NCI-H2107 treated with DMSO at 0.1 percent for 48 hours (cell line): ENCODE measurements around the gene PHYHD1.

Experiments used
- DNase-seq: peaks from one replicate; lab custom pipeline; 2025; ENCODE audit not compliant: unreplicated experiment; lab: John Stamatoyannopoulos, UW

Gene PHYHD1

DNA sequence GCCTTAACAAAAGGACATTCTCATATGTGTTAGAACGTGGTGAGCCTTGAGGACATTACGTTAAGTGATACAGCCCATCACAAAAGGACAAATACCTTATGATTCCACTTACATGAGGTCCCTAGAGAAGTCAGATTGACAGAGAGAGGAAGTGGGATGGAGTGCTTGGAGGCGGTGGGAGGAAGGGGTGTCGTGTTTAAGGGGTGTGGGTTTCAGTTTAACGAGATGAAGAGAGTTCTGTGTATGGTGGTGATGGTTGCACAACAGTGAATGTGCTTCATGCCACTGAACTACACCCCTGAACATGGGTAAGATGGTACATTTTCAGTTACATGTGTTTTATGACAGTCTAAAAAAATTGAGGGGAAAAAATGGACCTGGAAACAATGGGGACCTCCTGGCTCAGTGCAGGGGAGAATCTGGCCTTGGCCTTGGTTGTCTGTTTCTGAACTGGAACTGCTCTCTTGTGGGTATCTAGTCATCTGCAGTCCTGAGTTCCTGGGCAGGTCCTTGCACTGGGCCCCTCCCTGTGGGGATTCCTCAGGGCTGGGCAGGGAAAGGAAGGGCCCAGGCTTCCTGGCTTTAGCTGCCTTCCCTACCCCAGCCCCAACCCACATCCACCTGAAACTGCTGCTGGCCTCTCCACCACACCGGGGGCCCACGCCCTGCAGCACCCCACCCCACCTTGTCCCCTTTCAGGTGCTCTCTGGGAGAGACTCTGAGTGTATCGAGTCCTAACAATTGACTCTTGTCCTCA lies 21.0 kb upstream of the PHYHD1 start:
- DNase-seq: no peak

DNA sequence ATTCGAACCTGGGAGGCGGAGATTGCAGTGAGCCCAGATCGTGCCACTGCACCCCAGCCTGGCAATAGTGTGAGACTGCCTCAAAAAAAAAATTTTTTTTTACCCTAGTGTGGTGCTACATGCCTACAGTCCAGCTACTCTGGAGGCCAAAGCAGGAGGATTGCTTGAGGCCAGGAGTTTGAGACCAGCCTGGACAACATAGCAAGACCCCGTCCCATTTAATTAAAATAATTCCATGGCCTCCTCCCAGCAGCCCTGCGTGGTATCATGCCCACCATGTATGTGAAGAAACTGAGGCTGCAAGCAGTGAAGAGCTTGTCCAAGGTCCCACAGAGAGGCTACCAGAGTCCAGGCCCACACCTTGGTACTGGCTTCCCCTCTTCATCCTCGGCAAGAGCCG lies 19.4 kb upstream of the PHYHD1 start:
- no peak for DNase-seq

DNA sequence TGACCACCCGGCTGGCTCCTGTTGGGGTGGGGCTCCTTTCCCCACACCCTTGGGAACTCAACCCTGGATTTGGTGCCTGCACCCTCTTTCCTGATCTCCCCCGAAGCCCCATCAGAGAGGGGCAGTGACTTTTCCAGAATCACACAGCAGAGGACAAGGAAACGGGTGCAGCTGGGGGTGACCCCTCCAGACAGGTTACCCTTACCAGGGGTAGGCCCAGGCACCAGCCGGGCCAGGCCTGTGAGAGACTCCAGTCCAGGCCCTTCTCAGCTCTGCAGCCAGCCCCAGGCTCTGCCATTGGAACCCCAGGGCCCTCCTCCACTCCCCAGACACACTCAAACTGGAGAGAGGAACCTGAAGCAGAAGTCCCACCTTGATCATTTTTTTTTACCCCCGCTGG lies 19.0 kb upstream of the PHYHD1 start:
- no peak for DNase-seq

DNA sequence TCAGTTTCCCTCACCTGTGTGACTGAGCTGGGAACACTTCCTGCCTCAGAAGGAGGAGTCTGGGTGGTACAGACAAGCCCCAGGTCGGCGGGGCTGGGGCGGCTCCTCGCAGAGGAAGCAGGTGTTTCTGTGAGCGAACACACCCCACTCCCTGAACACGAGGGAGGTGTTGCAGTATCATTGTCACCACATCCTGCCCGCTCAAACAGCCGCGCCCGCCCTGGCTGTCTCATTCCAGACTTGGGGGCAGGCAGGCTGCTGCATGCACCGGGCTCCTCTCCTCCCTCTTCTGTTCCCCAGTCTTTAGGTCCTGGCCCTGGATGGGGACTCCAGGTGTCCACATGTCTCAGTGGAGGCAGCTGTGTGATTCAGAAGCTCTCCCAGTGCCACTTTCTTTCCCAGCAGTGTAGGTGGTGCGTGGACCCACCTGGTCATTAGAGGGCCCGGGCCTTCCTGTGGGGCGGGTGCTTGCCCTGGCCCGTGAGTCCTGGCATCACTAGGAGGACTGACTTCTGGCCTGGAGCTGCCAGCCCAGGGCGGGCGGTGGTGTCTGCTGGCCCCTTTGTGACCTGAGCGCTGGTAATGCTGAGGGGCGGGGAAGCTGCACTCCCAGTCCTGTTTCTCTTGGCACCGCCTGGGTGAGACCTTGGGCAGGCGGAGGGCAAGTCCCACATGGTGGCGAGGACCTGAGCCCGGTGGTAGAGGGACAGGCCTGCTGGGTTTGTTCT lies 18.3 kb upstream of the PHYHD1 start:
- peak; percentile 22 for DNase-seq

DNA sequence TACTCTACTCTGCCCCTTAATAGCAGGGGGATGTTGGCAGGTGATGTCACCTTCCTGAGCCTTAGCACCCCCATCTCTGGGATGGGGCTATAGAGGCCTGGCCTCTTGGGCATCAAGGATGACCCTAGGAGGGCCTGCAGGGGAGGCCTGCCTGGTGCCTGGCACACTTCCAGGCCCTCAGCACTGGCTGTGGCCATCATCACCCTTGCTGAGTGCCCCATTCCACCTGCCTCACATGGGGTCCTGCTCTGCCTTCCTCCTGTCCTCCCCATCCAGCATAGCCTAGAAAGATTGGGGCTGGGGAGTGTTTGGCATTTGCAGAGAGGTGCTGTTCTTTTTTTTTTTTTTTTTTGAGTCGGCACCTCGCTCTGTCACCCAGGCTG lies 17.7 kb upstream of the PHYHD1 start:
- DNase-seq: no peak

DNA sequence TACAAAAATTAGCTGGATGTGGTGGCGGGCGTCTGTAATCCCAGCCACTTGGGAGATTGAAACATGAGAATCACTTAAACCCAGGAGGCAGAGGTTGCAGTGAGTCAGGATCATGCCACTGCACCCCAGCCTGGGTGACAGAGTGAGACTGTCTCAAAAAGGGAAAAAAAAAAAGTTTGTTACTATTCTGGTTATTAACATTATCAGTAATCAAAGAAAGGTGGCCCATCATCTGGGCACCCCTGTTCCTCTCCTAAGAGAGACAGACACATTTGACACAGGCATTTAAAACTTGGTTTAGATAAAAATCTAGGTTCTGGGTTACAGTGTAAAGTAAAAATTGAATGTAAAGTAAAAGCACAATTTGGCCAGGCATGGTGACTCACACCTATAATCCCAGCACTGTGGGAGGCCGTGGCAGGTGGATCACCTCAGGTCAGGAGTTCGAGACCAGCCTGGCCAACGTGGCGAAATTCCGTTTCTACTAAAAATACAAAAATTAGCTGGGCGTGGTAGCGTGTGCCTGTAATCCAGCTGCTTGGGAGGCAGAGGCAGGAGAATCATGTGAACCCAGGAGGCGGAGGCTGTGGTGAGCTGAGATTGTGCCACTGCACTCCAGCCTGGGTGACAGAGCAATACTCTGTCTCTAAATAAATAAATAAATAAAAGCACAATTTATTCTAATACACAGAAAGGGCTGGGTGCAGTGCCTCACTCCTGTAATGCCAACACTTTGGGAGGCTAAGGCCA lies 16.7 kb upstream of the PHYHD1 start:
- no peak for DNase-seq

DNA sequence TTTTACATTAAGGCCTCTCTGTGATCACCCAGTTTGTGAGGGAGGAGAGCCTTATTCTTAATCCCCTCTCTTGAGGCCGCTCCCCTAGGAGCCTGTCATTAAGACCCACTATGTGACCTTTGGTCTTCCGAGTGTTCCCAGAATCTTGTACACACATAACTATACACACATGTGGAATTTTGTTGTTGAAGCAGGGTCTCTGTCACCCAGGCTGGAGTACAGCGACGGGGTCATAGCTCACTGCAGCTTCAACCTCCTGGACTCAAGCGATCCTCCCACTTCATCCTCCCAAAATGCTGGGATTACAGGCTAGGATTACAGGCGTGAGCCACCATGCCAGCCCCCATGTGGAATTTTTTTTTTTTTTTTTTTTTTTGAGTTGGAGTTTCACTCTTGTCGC lies 14.8 kb upstream of the PHYHD1 start:
- no peak for DNase-seq

DNA sequence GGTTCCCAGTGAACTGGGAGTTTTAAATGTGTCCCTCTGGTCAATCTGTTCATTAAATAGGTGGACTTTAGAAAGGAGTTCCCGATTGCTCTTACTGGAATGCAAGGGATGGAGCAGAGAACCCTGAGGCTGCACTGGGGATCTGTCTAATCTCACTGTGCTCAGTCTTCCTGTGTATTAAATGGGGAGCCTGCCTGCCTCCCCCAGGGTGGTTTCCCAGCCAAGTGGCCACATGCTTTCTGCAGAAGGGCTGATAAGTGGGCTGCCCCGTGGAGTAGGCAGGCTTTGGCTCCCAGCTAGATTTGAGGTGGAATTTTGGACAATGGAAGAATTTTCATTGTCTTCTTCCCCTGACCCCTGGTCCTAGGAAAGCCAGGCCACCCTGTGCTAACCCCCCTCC lies 14.0 kb upstream of the PHYHD1 start:
- no peak for DNase-seq

DNA sequence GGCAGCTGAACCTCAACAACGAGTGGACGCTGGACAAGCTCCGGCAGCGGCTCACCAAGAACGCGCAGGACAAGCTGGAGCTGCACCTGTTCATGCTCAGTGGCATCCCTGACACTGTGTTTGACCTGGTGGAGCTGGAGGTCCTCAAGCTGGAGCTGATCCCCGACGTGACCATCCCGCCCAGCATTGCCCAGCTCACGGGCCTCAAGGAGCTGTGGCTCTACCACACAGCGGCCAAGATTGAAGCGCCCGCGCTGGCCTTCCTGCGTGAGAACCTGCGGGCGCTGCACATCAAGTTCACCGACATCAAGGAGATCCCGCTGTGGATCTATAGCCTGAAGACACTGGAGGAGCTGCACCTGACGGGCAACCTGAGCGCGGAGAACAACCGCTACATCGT lies 12.4 kb upstream of the PHYHD1 start:
- DNase-seq: no peak

DNA sequence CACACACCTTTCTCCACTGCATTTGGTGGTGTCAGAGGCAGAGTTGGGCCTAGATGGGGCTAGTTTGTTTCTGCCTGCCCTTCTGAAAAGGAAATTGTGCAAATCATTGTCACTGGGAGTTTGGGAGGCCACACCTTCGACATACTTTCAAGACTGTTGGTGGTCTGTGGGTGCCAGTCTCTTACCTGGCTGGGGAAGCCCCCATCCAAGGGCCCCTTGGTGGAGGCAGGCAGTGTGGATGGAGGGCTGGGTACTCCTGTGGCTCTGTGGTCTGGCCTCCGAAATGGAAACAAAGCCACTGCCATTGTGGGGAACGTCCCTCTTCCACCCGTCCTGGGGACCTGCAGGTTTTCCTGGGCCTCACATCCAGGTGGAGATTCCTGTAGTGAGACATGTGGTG lies 10.9 kb upstream of the PHYHD1 start:
- DNase-seq: no peak

DNA sequence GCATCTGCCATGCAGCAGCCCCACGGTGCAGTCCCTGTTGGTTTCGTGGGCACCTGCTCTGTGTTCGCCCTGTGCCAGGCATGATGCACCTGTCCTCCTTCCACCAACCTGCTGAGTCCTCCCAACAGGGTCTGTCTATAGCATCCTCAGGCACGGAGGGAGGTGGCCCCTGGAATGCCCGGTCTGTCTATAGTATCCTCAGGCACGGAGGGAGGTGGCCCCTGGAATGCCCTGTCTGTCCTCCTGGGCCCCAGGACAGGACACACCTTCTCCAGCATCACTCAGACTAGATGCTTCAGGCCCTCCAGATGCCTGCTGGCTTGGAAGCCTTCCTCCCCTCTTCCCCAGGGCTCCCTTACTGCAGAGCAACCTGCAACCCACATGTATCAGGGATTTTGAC lies 9.9 kb upstream of the PHYHD1 start:
- no peak for DNase-seq

DNA sequence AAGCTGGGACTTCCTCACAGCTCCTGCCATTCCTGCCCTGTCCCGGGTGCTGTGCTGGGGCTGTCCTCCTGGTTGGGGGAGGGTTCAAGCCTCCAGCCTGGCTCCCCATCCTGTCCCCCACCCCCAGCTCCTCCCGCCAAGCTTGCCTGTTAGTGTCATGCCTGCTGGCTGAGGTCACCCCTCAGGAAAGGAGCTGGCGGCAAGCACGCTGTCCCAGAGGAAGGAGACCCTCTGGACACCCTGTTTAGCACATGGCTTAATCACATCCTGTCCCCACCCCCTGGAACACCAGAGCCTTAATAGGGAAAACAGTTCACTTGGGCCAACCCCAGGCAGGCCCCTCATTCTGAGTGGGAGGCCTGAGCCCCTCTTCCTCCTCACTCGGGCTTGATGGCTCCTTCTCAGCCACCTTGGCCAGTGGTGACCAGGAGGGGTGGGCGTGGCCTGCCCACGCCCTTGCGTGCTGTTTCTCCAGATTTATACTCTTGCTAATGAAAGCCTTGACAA lies 9.2 kb upstream of the PHYHD1 start:
- no peak for DNase-seq

DNA sequence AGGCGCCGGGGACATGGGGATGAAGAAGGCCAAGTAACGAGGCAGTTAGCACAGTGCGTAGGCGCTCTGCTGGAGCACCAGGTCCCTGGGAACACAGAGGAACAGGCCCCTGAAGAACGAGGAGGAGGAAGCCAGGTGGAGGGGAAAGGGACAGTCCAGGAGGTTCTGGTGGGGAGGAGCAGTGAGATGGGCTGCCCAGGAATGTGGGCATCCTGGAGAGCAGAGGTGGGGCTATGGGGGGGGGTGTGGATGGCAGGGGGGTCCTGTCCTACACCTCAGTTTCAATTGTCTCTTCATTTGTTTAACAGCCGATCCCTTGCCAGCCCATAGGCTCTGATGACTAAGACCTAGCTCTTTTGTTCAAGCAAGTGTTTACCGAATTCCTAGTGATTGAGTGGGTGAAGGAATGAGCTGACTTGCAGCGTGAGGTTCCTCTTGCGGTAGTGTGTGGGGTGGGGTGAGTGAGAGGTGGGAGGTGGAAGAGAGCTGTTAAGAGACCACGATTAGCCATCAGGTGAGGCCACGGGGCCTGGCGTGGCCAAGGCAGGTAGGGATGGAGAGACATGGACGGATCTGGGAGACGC lies 8.4 kb upstream of the PHYHD1 start:
- DNase-seq: no peak

DNA sequence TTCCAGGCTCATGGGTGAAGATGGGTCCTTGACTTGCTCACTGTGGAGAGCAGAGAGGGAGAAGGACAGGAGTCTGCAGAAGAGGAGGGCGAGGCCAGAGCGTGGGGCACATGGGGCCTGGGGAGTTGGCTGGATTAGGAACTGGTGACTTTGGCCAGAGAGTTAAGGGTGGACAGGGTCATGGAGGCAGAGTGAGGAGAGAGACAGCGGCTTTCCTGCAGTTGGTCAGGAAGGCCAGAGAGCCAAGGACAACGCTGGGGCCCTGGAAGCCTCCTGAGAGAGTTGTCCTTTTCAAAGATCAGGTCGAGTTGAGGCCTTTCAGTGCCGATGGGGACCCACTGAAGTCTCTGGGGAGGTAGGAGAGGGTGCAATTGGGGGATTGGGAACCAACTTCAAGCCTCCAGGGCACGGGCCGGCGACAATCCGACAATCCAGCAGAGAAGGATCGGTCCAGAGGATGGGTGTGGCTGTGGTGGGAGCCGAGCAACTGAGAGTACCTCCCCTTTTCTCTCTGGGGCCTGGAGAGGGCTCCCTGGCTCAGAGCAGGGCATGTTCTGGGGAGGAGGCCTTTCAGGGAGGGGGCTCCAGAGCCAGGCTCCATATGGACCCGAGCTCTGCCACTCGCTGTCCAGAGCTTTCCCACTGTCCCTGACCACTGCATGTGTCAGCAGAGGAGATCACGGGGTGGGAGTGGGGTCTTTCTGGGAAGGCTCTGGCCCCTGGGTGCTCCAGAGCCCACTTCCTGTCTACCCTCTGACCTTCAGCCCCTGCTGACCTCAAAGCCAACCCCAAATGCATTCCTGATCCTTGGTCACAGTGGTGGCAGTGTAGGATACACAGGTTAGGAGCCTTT lies 7.5 kb upstream of the PHYHD1 start:
- DNase-seq: no peak

DNA sequence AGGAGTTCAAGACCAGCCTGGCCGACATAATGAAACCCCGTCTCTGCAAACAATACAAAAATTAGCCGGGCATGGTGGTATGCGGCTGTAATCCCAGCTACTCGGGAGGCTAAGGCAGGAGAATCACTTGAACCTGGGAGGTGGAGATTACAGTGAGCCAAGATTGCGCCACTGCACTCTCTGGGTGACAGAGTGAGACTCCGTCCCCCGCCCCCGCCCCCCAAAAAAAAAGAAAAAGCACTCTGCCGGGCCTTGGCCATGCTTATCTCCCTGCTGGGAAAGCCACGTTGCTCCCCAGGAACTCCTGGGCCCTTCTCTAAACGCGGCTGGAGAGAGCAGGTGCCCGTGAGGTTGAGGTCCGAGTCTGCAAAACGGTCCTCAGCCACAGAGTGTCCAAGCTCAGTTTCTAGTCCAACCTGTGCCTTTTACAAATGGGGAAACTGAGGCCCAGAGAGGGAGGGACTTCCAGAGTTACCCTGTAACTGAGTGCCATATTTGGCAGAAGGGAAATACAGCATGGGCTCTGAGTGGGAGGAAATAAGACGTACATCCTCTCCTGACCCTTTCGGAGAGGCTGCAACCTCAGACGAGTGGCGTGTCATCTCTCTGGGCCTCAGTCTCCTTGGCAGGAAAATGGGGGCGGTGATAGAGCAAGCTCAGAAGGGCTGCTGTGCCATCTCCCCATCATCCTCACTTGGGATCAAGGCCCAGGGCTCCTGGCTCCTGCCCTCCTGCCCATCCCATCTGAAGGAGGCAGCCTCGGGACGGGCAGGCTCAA lies 6.6 kb upstream of the PHYHD1 start:
- DNase-seq: no peak

DNA sequence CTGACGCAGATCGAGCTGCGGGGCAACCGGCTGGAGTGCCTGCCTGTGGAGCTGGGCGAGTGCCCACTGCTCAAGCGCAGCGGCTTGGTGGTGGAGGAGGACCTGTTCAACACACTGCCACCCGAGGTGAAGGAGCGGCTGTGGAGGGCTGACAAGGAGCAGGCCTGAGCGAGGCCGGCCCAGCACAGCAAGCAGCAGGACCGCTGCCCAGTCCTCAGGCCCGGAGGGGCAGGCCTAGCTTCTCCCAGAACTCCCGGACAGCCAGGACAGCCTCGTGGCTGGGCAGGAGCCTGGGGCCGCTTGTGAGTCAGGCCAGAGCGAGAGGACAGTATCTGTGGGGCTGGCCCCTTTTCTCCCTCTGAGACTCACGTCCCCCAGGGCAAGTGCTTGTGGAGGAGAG lies 4.6 kb upstream of the PHYHD1 start:
- no peak for DNase-seq

DNA sequence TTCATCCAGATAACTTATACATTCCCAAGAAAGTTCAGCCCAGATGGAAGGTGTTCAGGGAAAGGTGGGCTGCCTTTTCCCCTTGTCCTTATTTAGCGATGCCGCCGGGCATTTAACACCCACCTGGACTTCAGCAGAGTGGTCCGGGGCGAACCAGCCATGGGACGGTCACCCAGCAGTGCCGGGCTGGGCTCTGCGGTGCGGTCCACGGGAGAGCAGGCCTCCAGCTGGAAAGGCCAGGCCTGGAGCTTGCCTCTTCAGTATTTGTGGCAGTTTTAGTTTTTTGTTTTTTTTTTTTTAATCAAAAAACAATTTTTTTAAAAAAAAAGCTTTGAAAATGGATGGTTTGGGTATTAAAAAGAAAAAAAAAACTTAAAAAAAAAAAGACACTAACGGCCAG lies 4.0 kb upstream of the PHYHD1 start:
- DNase-seq: no peak

DNA sequence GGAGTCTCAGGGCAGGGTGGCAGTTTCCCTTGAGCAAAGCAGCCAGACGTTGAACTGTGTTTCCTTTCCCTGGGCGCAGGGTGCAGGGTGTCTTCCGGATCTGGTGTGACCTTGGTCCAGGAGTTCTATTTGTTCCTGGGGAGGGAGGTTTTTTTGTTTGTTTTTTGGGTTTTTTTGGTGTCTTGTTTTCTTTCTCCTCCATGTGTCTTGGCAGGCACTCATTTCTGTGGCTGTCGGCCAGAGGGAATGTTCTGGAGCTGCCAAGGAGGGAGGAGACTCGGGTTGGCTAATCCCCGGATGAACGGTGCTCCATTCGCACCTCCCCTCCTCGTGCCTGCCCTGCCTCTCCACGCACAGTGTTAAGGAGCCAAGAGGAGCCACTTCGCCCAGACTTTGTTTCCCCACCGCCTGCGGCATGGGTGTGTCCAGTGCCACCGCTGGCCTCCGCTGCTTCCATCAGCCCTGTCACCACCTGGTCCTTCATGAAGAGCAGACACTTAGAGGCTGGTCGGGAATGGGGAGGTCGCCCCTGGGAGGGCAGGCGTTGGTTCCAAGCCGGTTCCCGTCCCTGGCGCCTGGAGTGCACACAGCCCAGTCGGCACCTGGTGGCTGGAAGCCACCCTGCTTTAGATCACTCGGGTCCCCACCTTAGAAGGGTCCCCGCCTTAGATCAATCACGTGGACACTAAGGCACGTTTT lies 3.5 kb upstream of the PHYHD1 start:
- DNase-seq: no peak

DNA sequence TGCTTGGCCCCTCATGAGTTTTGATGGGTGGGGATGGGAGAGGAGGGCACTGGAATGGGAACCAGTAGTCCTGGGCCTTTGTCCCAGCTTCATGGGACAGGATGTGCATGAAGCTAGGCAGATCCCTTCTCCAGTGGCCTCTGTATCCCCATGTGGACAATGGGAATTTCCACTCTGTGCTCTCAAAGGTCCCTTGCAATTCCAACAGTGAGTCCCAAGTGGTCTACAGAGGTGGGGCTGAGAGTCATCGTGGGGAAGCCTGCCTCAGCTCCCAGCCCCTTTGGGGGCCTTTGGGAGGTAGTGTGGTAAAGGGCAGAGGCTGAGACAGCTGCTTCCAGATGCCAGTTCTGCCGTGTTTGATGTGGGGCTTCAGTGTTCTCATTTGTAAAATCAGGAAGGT lies 1.9 kb upstream of the PHYHD1 start:
- DNase-seq: no peak
